Neural cell (in vitro differentiated cells): Measurements from ENCODE around the gene SPRR3. TPM values are rescaled to one million over a fixed set of nuclear protein-coding genes. Genes with fewer than 3 reads are reported as not detected.

Experiments
- H2AFZ ChIP-seq: fragments of 200-600, 300-800 bp; sonication (generic), shearing (Covaris generic); 2 replicates; pipeline ENCODE4 v1.6.0; 2014; ENCODE audit warnings: low read depth, mild to moderate bottlenecking, antibody characterized with exemption, low read length, moderate library complexity
- H3F3A ChIP-seq: fragments of 200-600 bp; shearing (Covaris generic); 2 replicates; pipeline ENCODE4 v1.6.1; 2016; ENCODE audit warnings: mild to moderate bottlenecking, moderate library complexity, mixed read lengths, antibody characterized with exemption, low read length; ENCODE audit not compliant: insufficient read depth, poor library complexity, severe bottlenecking
- H3K27ac ChIP-seq: fragments of 200-600, 300-800 bp; sonication (generic), shearing (Covaris generic); 2 replicates; pipeline ENCODE4 v1.5.1; 2014; ENCODE audit warnings: mild to moderate bottlenecking, low read length, moderate library complexity
- H3K27me3 ChIP-seq: fragments of 300-800, 200-600 bp; sonication (generic), shearing (Covaris generic); 2 replicates; pipeline ENCODE4 v1.6.0; 2014; ENCODE audit warnings: mild to moderate bottlenecking, low read depth, low read length, moderate library complexity; ENCODE audit not compliant: insufficient read depth
- H3K36me3 ChIP-seq: fragments of 300-800, 200-600 bp; sonication (generic), shearing (Covaris generic); 2 replicates; pipeline ENCODE4 v1.5.1; 2014; ENCODE audit warnings: mild to moderate bottlenecking, antibody characterized with exemption, low read length, moderate library complexity; ENCODE audit not compliant: insufficient read depth
- H3K4me2 ChIP-seq: fragments of 300-800, 200-600 bp; sonication (generic), shearing (Covaris generic); 2 replicates; pipeline ENCODE4 v1.6.0; 2014; ENCODE audit warnings: mild to moderate bottlenecking, low read length
- H3K4me3 ChIP-seq: fragments of 300-800, 200-600 bp; sonication (generic), shearing (Covaris generic); 2 replicates; pipeline ENCODE4 v1.5.1; 2014; ENCODE audit warnings: mild to moderate bottlenecking, low read length, moderate library complexity
- H3K79me2 ChIP-seq: fragments of 200-600 bp; shearing (Covaris generic); replicated peaks from 2 replicates; pipeline ENCODE4 v1.6.0; 2014; ENCODE audit warnings: mild to moderate bottlenecking, low read length, moderate library complexity; ENCODE audit not compliant: insufficient read depth
- H3K9ac ChIP-seq: fragments of 300-800, 200-600 bp; sonication (generic), shearing (Covaris generic); 2 replicates; pipeline ENCODE4 v1.6.1; 2016; ENCODE audit warnings: mild to moderate bottlenecking, low read length, mixed read lengths
- H3K9me2 ChIP-seq: fragments of 200-600 bp; shearing (Covaris generic); 2 replicates; pipeline ENCODE4 v1.6.1; 2016; ENCODE audit warnings: mild to moderate bottlenecking, low read length, mixed read lengths; ENCODE audit not compliant: insufficient read depth
- H3K9me3 ChIP-seq: fragments of 200-600, 300-800 bp; sonication (generic), shearing (Covaris generic); 2 replicates; pipeline ENCODE4 v1.6.1; 2016; ENCODE audit warnings: mild to moderate bottlenecking, mixed run types, low read length, moderate library complexity, mixed read lengths
- H4K20me1 ChIP-seq: fragments of 200-600 bp; shearing (Covaris generic); 2 replicates; pipeline ENCODE4 v1.6.1; 2016; ENCODE audit warnings: mild to moderate bottlenecking, mixed run types; ENCODE audit not compliant: insufficient read depth
- CTCF ChIP-seq: fragments of 450-650 bp; IDR thresholded peaks from 2 replicates; pipeline ENCODE4 v1.5.1; 2014; ENCODE audit warnings: antibody characterized with exemption, mild to moderate bottlenecking, moderate library complexity; ENCODE audit not compliant: poor library complexity, severe bottlenecking
- EP300 ChIP-seq: fragments of 450-650 bp; conservative IDR thresholded peaks from 2 replicates; pipeline ENCODE4 v1.6.1; 2014; ENCODE audit warnings: antibody characterized with exemption, mild to moderate bottlenecking, moderate library complexity; ENCODE audit not compliant: poor library complexity, severe bottlenecking
- EZH2 ChIP-seq: fragments of 200-600, 300-800 bp; shearing (Covaris generic), sonication (generic); IDR thresholded peaks from 2 replicates; pipeline ENCODE4 v1.6.1; 2014; ENCODE audit warnings: antibody characterized with exemption, low read length, borderline replicate concordance, mild to moderate bottlenecking; ENCODE audit not compliant: insufficient read depth, poor library complexity, severe bottlenecking
- MXI1 ChIP-seq: fragments of 450-650 bp; conservative IDR thresholded peaks from 2 replicates; pipeline ENCODE4 v1.6.1; 2014; ENCODE audit warnings: antibody characterized with exemption, mild to moderate bottlenecking; ENCODE audit not compliant: poor library complexity, severe bottlenecking
- POLR2AphosphoS5 ChIP-seq: IDR thresholded peaks from 2 replicates; pipeline ENCODE4 v1.6.1; 2012
- RAD21 ChIP-seq: fragments of 450-650 bp; conservative IDR thresholded peaks from 2 replicates; pipeline ENCODE4 v1.6.1; 2014; ENCODE audit warnings: antibody characterized with exemption, mild to moderate bottlenecking, moderate library complexity
- REST ChIP-seq: IDR thresholded peaks from 2 replicates; pipeline ENCODE4 v1.6.1; 2012; ENCODE audit warnings: borderline replicate concordance
- SMC3 ChIP-seq: fragments of 450-650 bp; conservative IDR thresholded peaks from 2 replicates; pipeline ENCODE4 v1.6.1; 2014; ENCODE audit warnings: antibody characterized with exemption, mild to moderate bottlenecking, moderate library complexity; ENCODE audit not compliant: poor library complexity
- TAF1 ChIP-seq: IDR thresholded peaks from 2 replicates; pipeline ENCODE4 v1.6.1; 2012; ENCODE audit warnings: low read depth
- polyA plus RNA-seq: library from polyadenylated mRNA; depleted of rRNA; stranded (reverse); fragments of >200 nt; gene quantifications from 2 replicates; pipeline ENCODE4 v1.2.3, GENCODE V29; 2014

The SPRR3 gene
- polyA plus RNA-seq, 1 donor from 2014 or later: not detected

- Histone ChIP-seq H3K9me2 (no peaks in the 10 kb centered on the region), H3K27ac (no peak overlapping the region), H4K20me1 (no peaks in the 10 kb centered on the region), H3F3A (no peaks in the 10 kb centered on the region), H3K9ac (no peak overlapping the region), H3K4me3 (no peak overlapping the region), H3K4me2 (no peak overlapping the region), H3K27me3 (no peaks in the 10 kb centered on the region), H3K79me2 (no peaks in the 10 kb centered on the region), H2AFZ (no peak overlapping the region), H3K9me3 (no peaks in the 10 kb centered on the region), H3K36me3 (no peaks in the 10 kb centered on the region)
- TF ChIP-seq TAF1 (no peak), EP300 (no peak), MXI1 (no peak), CTCF (no peak), SMC3 (no peak), RAD21 (no peak), POLR2AphosphoS5 (no peak), EZH2 (no peak), REST (no peak)
Observed at GRCh38 chr1:152986578-152986977, 15.0 kb upstream of the SPRR3 start.

- TF ChIP-seq REST (no peak), SMC3 (no peak), EZH2 (no peak), POLR2AphosphoS5 (no peak), CTCF (no peak)
- Histone ChIP-seq H3K4me3 (no peak overlapping the region), H3F3A (no peaks in the 10 kb centered on the region), H3K79me2 (no peaks in the 10 kb centered on the region), H3K4me2 (no peak overlapping the region), H3K9me3 (no peaks in the 10 kb centered on the region), H3K9ac (no peak overlapping the region), H3K9me2 (no peaks in the 10 kb centered on the region), H3K27ac (no peak overlapping the region), H2AFZ (no peak overlapping the region), H3K36me3 (no peaks in the 10 kb centered on the region), H4K20me1 (no peaks in the 10 kb centered on the region), H3K27me3 (no peaks in the 10 kb centered on the region)
Observed at GRCh38 chr1:152993186-152993585, 8.4 kb upstream of the SPRR3 start.
